ENCODE results near the gene MZT2A. TPM values are rescaled to one million over a fixed set of nuclear protein-coding genes. Genes with fewer than 3 reads are reported as not detected.

Gene MZT2A
- total RNA-seq, 1 experiment from 2014 or later = 162 TPM

Small RNA genes lying within 50 kb of the gene (microRNA-seq; reads per million reads assigned to microRNA genes)
- not detected for gene MIR4784 (ENCODE audit: borderline number of aligned reads)

Other genes starting within 250 kb of the MZT2A start
- 0.09 to 0.22 TPM (median 0.14 TPM) in 3 replicates for gene RAB6D, start 128.2 kb downstream of the MZT2A start, total RNA-seq (2021)
- 0.25 to 0.28 TPM in 2 of 3 replicates, not detected in the other for gene TUBA3D, start 16.3 kb downstream of the MZT2A start, total RNA-seq (2021)
- 11.7 to 16.7 TPM (median 12.6 TPM) in 3 replicates for gene CCDC74A, start 35.5 kb upstream of the MZT2A start, total RNA-seq (2021)